ENCODE results near the gene EPHB1.

- TF ChIP-seq CTCF (IDR thresholded peaks at IDR 0.05; ENCODE audit: low read length): no peak
- no peak for TF ChIP-seq EZH2 (IDR thresholded peaks at IDR 0.05; ENCODE audit: borderline replicate concordance, low read length)
These were observed 311.4 kb downstream of the EPHB1 start for GRCh38 chr3:135106445-135106844.
